BE2C (cell line): ENCODE results near the gene FUT1.
"Not testable (repeated sequence)": the region's sequence is repeated elsewhere in the genome, so short reads cannot be mapped to it uniquely, and the experiment has no call there.

Experiments
- DNase-seq: peaks from one replicate; pipeline ENCODE4 v3.0.0-alpha.2; 2020
- H3K27me3 ChIP-seq: fragments of 250-450 bp; sonication (Bioruptor Pico); 2 replicates; pipeline ENCODE4 v1.5.1; 2020; ENCODE audit warnings: mild to moderate bottlenecking
- H3K36me3 ChIP-seq: fragments of 250-450 bp; sonication (Bioruptor Pico); 2 replicates; pipeline ENCODE4 v1.5.1; 2020; ENCODE audit warnings: mild to moderate bottlenecking
- H3K4me1 ChIP-seq: fragments of 250-450 bp; sonication (Bioruptor Pico); 2 replicates; pipeline ENCODE4 v1.5.1; 2020
- H3K4me3 ChIP-seq: 2 replicates; pipeline ENCODE4 v1.5.1; 2011; ENCODE audit warnings: low read depth, low read length
- H3K9me3 ChIP-seq: fragments of 250-450 bp; sonication (Bioruptor Pico); 2 replicates; pipeline ENCODE4 v1.5.1; 2020
- CTCF ChIP-seq: IDR thresholded peaks from 2 replicates; pipeline ENCODE4 v1.5.1; 2012; ENCODE audit warnings: mild to moderate bottlenecking, low read depth, low read length

Gene FUT1

GRCh38 chr19:48795685-48796070 lies 43.2 kb upstream of the FUT1 start:
- TF ChIP-seq CTCF, result no peak
- Histone ChIP-seq H3K9me3 (no peaks in the 10 kb centered on the region), H3K4me3 (no peak overlapping the region), H3K36me3 (no peaks in the 10 kb centered on the region), H3K4me1 (no peaks in the 10 kb centered on the region; the same call in 1 of the 2 replicates), H3K27me3 (no peaks in the 10 kb centered on the region)
- DNase-seq, result no peak

GRCh38 chr19:48795055-48795684 lies 42.7 kb upstream of the FUT1 start:
- H3K36me3 ChIP-seq, result no peaks in the 10 kb centered on the region
- no peaks in the 10 kb centered on the region for H3K27me3 ChIP-seq
- TF ChIP-seq CTCF, result peak; percentile 92
- no peaks in the 10 kb centered on the region; the same call in 1 of the 2 replicates for H3K4me1 ChIP-seq
- DNase-seq, result peak; percentile 92
- peak overlapping the region; percentile 62 for H3K4me3 ChIP-seq
- H3K9me3 ChIP-seq, result no peaks in the 10 kb centered on the region

GRCh38 chr19:48794291-48794690 lies 41.9 kb upstream of the FUT1 start:
- H3K4me3 ChIP-seq, result no peak overlapping the region
- H3K4me1 ChIP-seq, result no peaks in the 10 kb centered on the region; the same call in 1 of the 2 replicates
- no peak for TF ChIP-seq CTCF
- H3K36me3 ChIP-seq, result no peaks in the 10 kb centered on the region
- H3K27me3 ChIP-seq, result no peaks in the 10 kb centered on the region
- no peaks in the 10 kb centered on the region for H3K9me3 ChIP-seq
- DNase-seq, result no peak

GRCh38 chr19:48793271-48793670 lies 40.8 kb upstream of the FUT1 start:
- H3K36me3 ChIP-seq, result no peaks in the 10 kb centered on the region
- DNase-seq, result no peak
- no peaks in the 10 kb centered on the region for H3K27me3 ChIP-seq
- no peak for TF ChIP-seq CTCF
- no peaks in the 10 kb centered on the region; the same call in 1 of the 2 replicates for H3K4me1 ChIP-seq
- H3K9me3 ChIP-seq, result no peaks in the 10 kb centered on the region
- H3K4me3 ChIP-seq, result no peak overlapping the region

GRCh38 chr19:48787331-48787730 lies 34.9 kb upstream of the FUT1 start:
- not testable (repeated sequence) for DNase-seq

GRCh38 chr19:48786422-48786821 lies 34.0 kb upstream of the FUT1 start:
- not testable (repeated sequence) for H3K4me3 ChIP-seq, H3K27me3 ChIP-seq, DNase-seq, H3K9me3 ChIP-seq, H3K36me3 ChIP-seq, H3K4me1 ChIP-seq

More at GRCh38 chr19:48787331-48787730, 34.9 kb upstream of the FUT1 start:
- H3K4me3 ChIP-seq, H3K4me1 ChIP-seq, H3K36me3 ChIP-seq, H3K9me3 ChIP-seq, H3K27me3 ChIP-seq: not testable (repeated sequence)

- H3K27me3 ChIP-seq, result no peaks in the 10 kb centered on the region
- DNase-seq, result no peak
- H3K36me3 ChIP-seq, result no peaks in the 10 kb centered on the region
- H3K4me1 ChIP-seq, result peaks cover 9% of the 10 kb centered on the region
- peak; percentile 13; the same call in 1 of the 2 replicates for TF ChIP-seq CTCF
- no peaks in the 10 kb centered on the region for H3K9me3 ChIP-seq
- H3K4me3 ChIP-seq, result no peak overlapping the region
Measured at GRCh38 chr19:48784527-48784926, 32.1 kb upstream of the FUT1 start.
